GM12878 (cell line): ENCODE measurements around the gene KRTAP1-4. TPM values are rescaled to one million over a fixed set of nuclear protein-coding genes. Genes with fewer than 3 reads are reported as not detected.

Source experiments
- ATAC-seq: fragments of 200-7000 bp; cut with Tn5 transposase; 3 replicates; pipeline ENCODE4 v1.9.1; 2020; ENCODE audit warnings: mild to moderate bottlenecking, moderate library complexity
- BruUV-seq: library from RNA; stranded (reverse); fragments of 400-500 nt; replicated peaks from 2 replicates; lab custom pipeline; 2021; lab: Mats Ljungman, UMichigan
- CTCF ChIA-PET: fragments of 300-600 bp; sonication (Branson Sonifier 250); formaldehyde crosslinking; extraction: SDS; loops from one replicate; lab custom pipeline; 2021; ENCODE audit warnings: inconsistent platforms; lab: Yijun Ruan, JAX
- POLR2A ChIA-PET: fragments of 350-600 bp; formaldehyde crosslinking; extraction: SDS; loops from one replicate; lab custom pipeline; 2021; ENCODE audit warnings: inconsistent platforms; lab: Charles Lee
- RAD21 ChIA-PET: fragments of 300-600 bp; sonication (Branson Sonifier 250); formaldehyde crosslinking; loops from one replicate; lab custom pipeline; 2023; ENCODE audit warnings: antibody characterized with exemption; ENCODE audit not compliant: unreplicated experiment; lab: Charles Lee
- SMC1A ChIA-PET: fragments of 300-600 bp; sonication (Branson Sonifier 250); formaldehyde crosslinking; loops from one replicate; lab custom pipeline; 2023; ENCODE audit not compliant: unreplicated experiment, uncharacterized antibody; lab: Charles Lee
- DNase-seq: peaks from one replicate; pipeline ENCODE4 v3.0.0-alpha.2; 2011; ENCODE audit warnings: low read depth, low spot score
- FAIRE-seq: peaks from 3 replicates; lab custom pipeline; 2011; peaks lifted over from hg19 to GRCh38; lab: Jason Lieb, UNC
- H2AFZ ChIP-seq: 2 replicates; pipeline ENCODE4 v1.6.0; 2011; ENCODE audit warnings: low read depth, low read length, control low read depth; ENCODE audit not compliant: control insufficient read depth
- H3K27ac ChIP-seq: 2 replicates; pipeline ENCODE4 v1.5.1; 2011; ENCODE audit warnings: control low read depth; ENCODE audit not compliant: control insufficient read depth, insufficient read depth
- H3K27me3 ChIP-seq, 2 experiments: replicated peaks in 1 of 2; 2 replicates each; pipeline versions ENCODE4 v1.6.0 to v1.6.1; 2011; ENCODE audit warnings: low read length in 1 of 2; ENCODE audit not compliant: control insufficient read depth in 2 of 2, insufficient read depth in 2 of 2
- H3K36me3 ChIP-seq, 2 experiments: 2 replicates each; pipeline ENCODE4 v1.5.1; 2011; ENCODE audit warnings: low read length in 1 of 2; ENCODE audit not compliant: control insufficient read depth in 2 of 2, insufficient read depth in 2 of 2
- H3K4me1 ChIP-seq: 2 replicates; pipeline ENCODE4 v1.6.1; 2011; ENCODE audit warnings: mild to moderate bottlenecking, low read length, moderate library complexity, mixed read lengths; ENCODE audit not compliant: control insufficient read depth, insufficient read depth
- H3K4me2 ChIP-seq: 2 replicates; pipeline ENCODE4 v1.6.0; 2011; ENCODE audit warnings: control low read depth; ENCODE audit not compliant: control insufficient read depth, insufficient read depth
- H3K4me3 ChIP-seq: fragments of 200-600 bp; sonication (generic); 2 replicates; pipeline ENCODE4 v1.5.1; 2016
- H3K79me2 ChIP-seq: 2 replicates; pipeline ENCODE4 v1.6.0; 2011; ENCODE audit warnings: low read length; ENCODE audit not compliant: control insufficient read depth, insufficient read depth
- H3K9ac ChIP-seq: 2 replicates; pipeline ENCODE4 v1.8.0; 2011; ENCODE audit warnings: low read length, control low read depth, mixed read lengths; ENCODE audit not compliant: control insufficient read depth, insufficient read depth
- H3K9me3 ChIP-seq: replicated peaks from 3 replicates; pipeline ENCODE4 v1.5.1; 2011; ENCODE audit warnings: mild to moderate bottlenecking, low read length; ENCODE audit not compliant: control insufficient read depth, insufficient read depth
- H4K20me1 ChIP-seq: 2 replicates; pipeline ENCODE4 v1.6.0; 2011; ENCODE audit not compliant: control insufficient read depth, insufficient read depth
- CEBPZ ChIP-seq: fragments of 150-350 bp; IDR thresholded peaks from 2 replicates; pipeline ENCODE4 v1.6.1; 2016; ENCODE audit warnings: low read depth, low read length
- FOXK2 ChIP-seq: fragments of 450-650 bp; IDR thresholded peaks from 2 replicates; pipeline ENCODE4 v1.6.1; 2017; ENCODE audit warnings: mild to moderate bottlenecking, moderate library complexity
- HDAC2 ChIP-seq: fragments of 200-600 bp; sonication (generic); IDR thresholded peaks from 2 replicates; pipeline ENCODE4 v1.6.1; 2017
- MTA3 ChIP-seq: IDR thresholded peaks from 2 replicates; pipeline ENCODE4 v1.6.1; 2012; ENCODE audit warnings: low read length, inconsistent platforms, borderline replicate concordance
- MXI1 ChIP-seq: fragments of 150-350 bp; IDR thresholded peaks from 2 replicates; pipeline ENCODE4 v1.6.1; 2011; ENCODE audit warnings: low read depth, mild to moderate bottlenecking, inconsistent platforms, low read length, improper control_type of control experiment
- MYB ChIP-seq: fragments of 150-350 bp; IDR thresholded peaks from 2 replicates; pipeline ENCODE4 v1.6.1; 2014; ENCODE audit warnings: mild to moderate bottlenecking, low read depth, low read length, borderline replicate concordance
- NFIC ChIP-seq: IDR thresholded peaks from 2 replicates; pipeline ENCODE4 v1.6.1; 2012; ENCODE audit warnings: low read depth, mild to moderate bottlenecking, inconsistent platforms, low read length, moderate library complexity
- NKRF ChIP-seq: fragments of 450-650 bp; conservative IDR thresholded peaks from 2 replicates; pipeline ENCODE4 v1.6.1; 2017; ENCODE audit warnings: mild to moderate bottlenecking, moderate library complexity
- PBX3 ChIP-seq: IDR thresholded peaks from 2 replicates; pipeline ENCODE4 v1.6.1; 2011; ENCODE audit warnings: mild to moderate bottlenecking, low read depth, low read length, moderate library complexity; ENCODE audit not compliant: insufficient replicate concordance
- SIX5 ChIP-seq: IDR thresholded peaks from 2 replicates; pipeline ENCODE4 v1.6.1; 2011; ENCODE audit warnings: mild to moderate bottlenecking, low read depth, low read length, moderate library complexity; ENCODE audit not compliant: severe bottlenecking
- SMARCA5 ChIP-seq: fragments of 450-650 bp; IDR thresholded peaks from 2 replicates; pipeline ENCODE4 v1.6.1; 2017; ENCODE audit warnings: mild to moderate bottlenecking
- TARDBP ChIP-seq: IDR thresholded peaks from 2 replicates; pipeline ENCODE4 v1.6.1; 2016; ENCODE audit warnings: borderline replicate concordance
- TCF7 ChIP-seq: IDR thresholded peaks from 2 replicates; pipeline ENCODE4 v1.6.1; 2014; ENCODE audit warnings: antibody characterized with exemption, borderline replicate concordance
- ZNF274 ChIP-seq: IDR thresholded peaks from one replicate; pipeline ENCODE4 v1.8.0; 2011; ENCODE audit not compliant: insufficient read length, insufficient read depth
- ZNF622 ChIP-seq: fragments of 450-650 bp; IDR thresholded peaks from 2 replicates; pipeline ENCODE4 v1.6.1; 2017; ENCODE audit warnings: mild to moderate bottlenecking, inconsistent platforms
- WGBS: methylation state at CpG from one replicate; pipeline ENCODE4 v1.1.6; 2016; ENCODE audit warnings: low lambda C conversion rate; ENCODE audit not compliant: insufficient replicate concordance, insufficient coverage; ENCODE audit errors: missing lambda C conversion rate; 5-methylcytosine and 5-hydroxymethylcytosine counted together
- in situ Hi-C: fragments of 300-500 bp; cut with MboI; formaldehyde crosslinking; loops from 9 replicates; pipeline ENCODE4 v1.14.3; 2018; ENCODE audit warnings: mixed read lengths
- intact Hi-C: fragments of 100-400 bp; cut with micrococcal nuclease; formaldehyde crosslinking; loops from one replicate; pipeline ENCODE4 v1.14.2; 2022; ENCODE audit not compliant: unreplicated experiment
- polyA plus RNA-seq, 11 experiments: library from polyadenylated mRNA; depleted of rRNA in 4 of 11; unstranded in 6 of 11; stranded (reverse) in 5 of 11; fragments of >200 nt; fragmentation: Nextera tagmentation in 4 of 11; fragmentation: Illumina TruSeq in 1 of 11; extraction: Ambion mirVana in 4 of 11; extraction: Trizol in 1 of 11; gene quantifications; 1 replicate in 1 of 11; 2 replicates in 10 of 11; pipeline versions ENCODE4 v1.2.1 to v1.2.3, GENCODE V29; 2011 to 2016; ENCODE audit warnings: inconsistent platforms in 2 of 11, missing spikeins in 2 of 11, low read depth in 1 of 11
- total RNA-seq, 4 experiments: library from RNA; depleted of rRNA in 3 of 4; stranded (reverse); fragments of >200 nt in 3 of 4; fragmentation: Illumina TruSeq in 1 of 4; extraction: Trizol in 1 of 4; gene quantifications; 2 replicates each; pipeline versions ENCODE4 v1.2.1 to v1.2.3, GENCODE V29; 2013 to 2021

KRTAP1-4 gene
- total and polyA plus RNA-seq, 10 of the 15 experiments (the other 5 are each of a cell fraction or from before 2014, with no cell fraction given), result not detected

- intact Hi-C loops, result no loop called here
- ChIA-PET RAD21 (no interaction called here), POLR2A (no interaction called here)
These were observed 16.4 kb downstream of the KRTAP1-4 start for GRCh38 chr17:41013606-41014005.

GRCh38 chr17:41013181-41013580 is 16.8 kb downstream of the KRTAP1-4 start:
- 21% methylated on average over 3 of the region's 3 CpGs for WGBS
- POLR2A ChIA-PET, result no interaction called here
- Histone ChIP-seq H3K9me3 (no peaks in the 10 kb centered on the region), H4K20me1 (no peaks in the 10 kb centered on the region), H3K4me1 (no peaks in the 10 kb centered on the region), H3K27ac (no peak overlapping the region), H3K9ac (no peak overlapping the region), H2AFZ (no peak overlapping the region), H3K4me3 (no peak overlapping the region), H3K27me3 (peaks cover 0 to 3% of the 10 kb centered on the region in 2 experiments; a peak in 2 of 4 replicates), H3K36me3 (no peaks in the 10 kb centered on the region), H3K4me2 (no peak overlapping the region), H3K79me2 (no peaks in the 10 kb centered on the region)
- intact Hi-C loops (no loop called here), in situ Hi-C loops (no loop called here)
- DNase-seq (no peak), FAIRE-seq (no peak), ATAC-seq (no peak)
- RAD21 ChIA-PET, result no interaction called here
- no TSS peak for BruUV-seq
- SMC1A ChIA-PET, result no interaction called here
- CTCF ChIA-PET, result interaction anchor here (0.6 kb wide), 1 partner anchor 635 kb away, joined by 3 read pairs; no protein-coding TSS in a partner anchor
- TF ChIP-seq CEBPZ, result no peak
- TF ChIP-seq SIX5, result no peak
- no peak for TF ChIP-seq NKRF
- no peak for TF ChIP-seq MTA3
- no peak for TF ChIP-seq MXI1
- TF ChIP-seq NFIC, result no peak
- no peak for TF ChIP-seq PBX3
- no peak for TF ChIP-seq FOXK2
- TF ChIP-seq ZNF274, result no peak

More at GRCh38 chr17:41013606-41014005, 16.4 kb downstream of the KRTAP1-4 start:
- H4K20me1 ChIP-seq, result no peaks in the 10 kb centered on the region
- no TSS peak for BruUV-seq
- no peak overlapping the region for H2AFZ ChIP-seq
- SMC1A ChIA-PET, result no interaction called here
- DNase-seq (no peak), ATAC-seq (no peak), FAIRE-seq (no peak)
- no peak overlapping the region for H3K4me2 ChIP-seq
- H3K36me3 ChIP-seq, result no peaks in the 10 kb centered on the region
- in situ Hi-C loops, result no loop called here
- H3K4me3 ChIP-seq, result no peak overlapping the region
- peaks cover 0 to 3% of the 10 kb centered on the region in 2 experiments; a peak in 2 of 4 replicates for H3K27me3 ChIP-seq
- no peak overlapping the region for H3K27ac ChIP-seq
- WGBS, result 4% methylated on average over 1 of the region's 1 CpG
- TF ChIP-seq MYB (no peak), TARDBP (no peak), ZNF622 (no peak), HDAC2 (no peak), SMARCA5 (no peak), TCF7 (no peak)
- TF ChIP-seq, all 136 proteins: peak for 0
- Histone ChIP-seq H3K4me1 (no peaks in the 10 kb centered on the region), H3K9ac (no peak overlapping the region), H3K79me2 (no peaks in the 10 kb centered on the region), H3K9me3 (no peaks in the 10 kb centered on the region)
- CTCF ChIA-PET, result interaction anchor here (0.6 kb wide), 1 partner anchor 635 kb away, joined by 3 read pairs; no protein-coding TSS in a partner anchor
